MM.1S (cell line): ENCODE measurements around the gene WDFY2.

ENCODE experiments used
- DNase-seq: peaks from one replicate; pipeline ENCODE4 v3.0.0-alpha.2; 2015
- H2AFZ ChIP-seq: fragments of 300-600 bp; sonication (generic); 2 replicates; pipeline ENCODE4 v1.6.0; 2016; ENCODE audit warnings: antibody characterized with exemption, low read length
- H3F3A ChIP-seq: fragments of 300-600 bp; sonication (generic); 2 replicates; pipeline ENCODE4 v1.6.1; 2016; ENCODE audit warnings: mild to moderate bottlenecking, antibody characterized with exemption, low read length, moderate library complexity, mixed read lengths; ENCODE audit not compliant: insufficient read depth
- H3K27ac ChIP-seq: fragments of 300-600 bp; sonication (generic); 2 replicates; pipeline ENCODE4 v1.5.1; 2016; ENCODE audit warnings: mild to moderate bottlenecking, low read length
- H3K27me3 ChIP-seq: fragments of 300-600 bp; sonication (generic); replicated peaks from 2 replicates; pipeline ENCODE4 v1.6.0; 2016; ENCODE audit warnings: low read length; ENCODE audit not compliant: insufficient read depth
- H3K36me3 ChIP-seq: fragments of 300-600 bp; sonication (generic); replicated peaks from 2 replicates; pipeline ENCODE4 v1.6.1; 2016; ENCODE audit warnings: mild to moderate bottlenecking, low read length, mixed read lengths; ENCODE audit not compliant: insufficient read depth
- H3K4me1 ChIP-seq: fragments of 300-600 bp; sonication (generic); 2 replicates; pipeline ENCODE4 v1.6.1; 2016; ENCODE audit warnings: low read length, mixed read lengths
- H3K4me2 ChIP-seq: fragments of 300-600 bp; sonication (generic); 2 replicates; pipeline ENCODE4 v1.6.0; 2016; ENCODE audit warnings: low read depth, low read length
- H3K4me3 ChIP-seq: fragments of 300-600 bp; sonication (generic); 2 replicates; pipeline ENCODE4 v1.5.1; 2016; ENCODE audit warnings: low read length, mixed read lengths
- H3K79me2 ChIP-seq: fragments of 300-600 bp; sonication (generic); 2 replicates; pipeline ENCODE4 v1.6.1; 2016; ENCODE audit warnings: mixed run types, low read length, mixed read lengths
- H3K9ac ChIP-seq: fragments of 300-600 bp; sonication (generic); 2 replicates; pipeline ENCODE4 v1.6.1; 2016; ENCODE audit warnings: low read length, mixed read lengths
- H3K9me2 ChIP-seq: fragments of 300-600 bp; sonication (generic); replicated peaks from 2 replicates; pipeline ENCODE4 v1.6.1; 2016; ENCODE audit warnings: mild to moderate bottlenecking, low read length, mixed read lengths; ENCODE audit not compliant: insufficient read depth
- H3K9me3 ChIP-seq: fragments of 300-600 bp; sonication (generic); replicated peaks from 2 replicates; pipeline ENCODE4 v1.6.1; 2016; ENCODE audit warnings: mild to moderate bottlenecking, low read length, mixed read lengths; ENCODE audit not compliant: insufficient read depth
- H4K20me1 ChIP-seq: fragments of 300-600 bp; sonication (generic); 2 replicates; pipeline ENCODE4 v1.6.1; 2016; ENCODE audit warnings: mild to moderate bottlenecking, low read length, moderate library complexity, mixed read lengths; ENCODE audit not compliant: insufficient read depth
- EZH2 ChIP-seq: fragments of 300-600 bp; sonication (generic); optimal IDR thresholded peaks from 2 replicates; pipeline ENCODE3; 2017; ENCODE audit warnings: low read depth, mild to moderate bottlenecking, antibody characterized with exemption, low read length, mixed read lengths
- EZH2phosphoT487 ChIP-seq: fragments of 300-600 bp; sonication (generic); IDR thresholded peaks from 2 replicates; pipeline ENCODE4 v1.6.1; 2018; ENCODE audit warnings: antibody characterized with exemption, low read length
- TF ChIP-seq, protein P1 (sequence below): fragments of 300-600 bp; sonication (generic); IDR thresholded peaks from 2 replicates; pipeline ENCODE4 v1.5.1; 2016; ENCODE audit warnings: antibody characterized with exemption, low read length, mixed read lengths

Gene WDFY2, protein sequence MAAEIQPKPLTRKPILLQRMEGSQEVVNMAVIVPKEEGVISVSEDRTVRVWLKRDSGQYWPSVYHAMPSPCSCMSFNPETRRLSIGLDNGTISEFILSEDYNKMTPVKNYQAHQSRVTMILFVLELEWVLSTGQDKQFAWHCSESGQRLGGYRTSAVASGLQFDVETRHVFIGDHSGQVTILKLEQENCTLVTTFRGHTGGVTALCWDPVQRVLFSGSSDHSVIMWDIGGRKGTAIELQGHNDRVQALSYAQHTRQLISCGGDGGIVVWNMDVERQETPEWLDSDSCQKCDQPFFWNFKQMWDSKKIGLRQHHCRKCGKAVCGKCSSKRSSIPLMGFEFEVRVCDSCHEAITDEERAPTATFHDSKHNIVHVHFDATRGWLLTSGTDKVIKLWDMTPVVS

DNA sequence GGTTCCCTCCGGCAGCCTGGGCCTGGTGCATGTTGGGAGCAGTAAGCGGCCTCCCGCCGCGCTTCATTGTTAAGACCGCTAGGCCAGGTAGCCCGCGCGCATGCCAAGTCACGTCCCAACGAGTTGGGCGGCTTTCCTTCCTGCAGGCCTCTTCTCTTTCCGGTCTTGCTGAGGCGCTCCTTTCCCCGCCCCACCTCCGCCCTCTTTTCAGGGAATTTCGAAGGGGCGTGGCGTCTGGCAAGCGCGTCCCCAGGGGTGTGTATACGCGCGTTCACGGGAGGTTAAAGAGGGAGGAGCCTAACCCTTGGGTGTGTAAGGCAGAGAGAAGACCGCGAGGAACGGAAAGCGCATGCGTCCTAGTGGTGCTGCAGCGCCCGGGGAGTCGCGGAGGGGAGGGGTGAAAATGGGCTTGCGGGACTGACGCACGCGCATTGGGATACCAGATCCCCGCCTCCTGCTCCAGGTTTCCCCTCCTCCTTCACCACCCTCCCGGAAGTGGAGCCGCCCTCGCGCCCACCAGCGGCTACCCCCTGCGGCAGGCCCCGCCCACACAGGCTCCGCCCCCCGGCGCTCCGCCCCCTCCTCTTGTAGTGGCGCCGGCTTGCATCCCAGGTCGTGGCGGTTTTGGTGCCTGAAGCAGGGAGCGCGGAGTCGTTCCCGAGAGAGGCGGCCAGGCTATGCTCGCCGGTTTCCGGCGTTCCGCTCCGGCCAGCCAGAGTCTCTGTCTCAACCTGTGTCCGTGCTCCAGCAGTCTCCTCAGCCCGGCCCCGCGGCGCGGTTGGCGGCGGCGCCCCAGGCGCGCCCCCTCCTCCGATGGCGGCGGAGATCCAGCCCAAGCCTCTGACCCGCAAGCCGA, at the start of gene WDFY2:
Gene WDFY2, plus strand, starts transcription at position 588 of the 856 bp plus-strand sequence. Its CDS starts 226 bp downstream, at position 814.
- Histone ChIP-seq H4K20me1 (no peaks in the 10 kb centered on the region), H3K4me3 (peak within 1 kb of the TSS; percentile 88), H3K9ac (peak within 1 kb of the TSS; percentile 71), H3K4me1 (no peaks in the 10 kb centered on the region), H3K9me2 (no peaks in the 10 kb centered on the region), H3K27me3 (no peaks in the 10 kb centered on the region), H3K79me2 (no peaks in the 10 kb centered on the region; the same call in 1 of the 2 replicates), H3K4me2 (peak within 1 kb of the TSS; percentile 72), H3F3A (no peaks in the 10 kb centered on the region), H2AFZ (peak within 1 kb of the TSS; percentile 91), H3K9me3 (no peaks in the 10 kb centered on the region), H3K27ac (peak within 1 kb of the TSS; percentile 76), H3K36me3 (no peaks in the 10 kb centered on the region)
- TF ChIP-seq, protein P1, sequence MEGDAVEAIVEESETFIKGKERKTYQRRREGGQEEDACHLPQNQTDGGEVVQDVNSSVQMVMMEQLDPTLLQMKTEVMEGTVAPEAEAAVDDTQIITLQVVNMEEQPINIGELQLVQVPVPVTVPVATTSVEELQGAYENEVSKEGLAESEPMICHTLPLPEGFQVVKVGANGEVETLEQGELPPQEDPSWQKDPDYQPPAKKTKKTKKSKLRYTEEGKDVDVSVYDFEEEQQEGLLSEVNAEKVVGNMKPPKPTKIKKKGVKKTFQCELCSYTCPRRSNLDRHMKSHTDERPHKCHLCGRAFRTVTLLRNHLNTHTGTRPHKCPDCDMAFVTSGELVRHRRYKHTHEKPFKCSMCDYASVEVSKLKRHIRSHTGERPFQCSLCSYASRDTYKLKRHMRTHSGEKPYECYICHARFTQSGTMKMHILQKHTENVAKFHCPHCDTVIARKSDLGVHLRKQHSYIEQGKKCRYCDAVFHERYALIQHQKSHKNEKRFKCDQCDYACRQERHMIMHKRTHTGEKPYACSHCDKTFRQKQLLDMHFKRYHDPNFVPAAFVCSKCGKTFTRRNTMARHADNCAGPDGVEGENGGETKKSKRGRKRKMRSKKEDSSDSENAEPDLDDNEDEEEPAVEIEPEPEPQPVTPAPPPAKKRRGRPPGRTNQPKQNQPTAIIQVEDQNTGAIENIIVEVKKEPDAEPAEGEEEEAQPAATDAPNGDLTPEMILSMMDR: no peak
- TF ChIP-seq EZH2 (no peak), EZH2phosphoT487 (no peak)
- DNase-seq: peak; percentile 95

DNA sequence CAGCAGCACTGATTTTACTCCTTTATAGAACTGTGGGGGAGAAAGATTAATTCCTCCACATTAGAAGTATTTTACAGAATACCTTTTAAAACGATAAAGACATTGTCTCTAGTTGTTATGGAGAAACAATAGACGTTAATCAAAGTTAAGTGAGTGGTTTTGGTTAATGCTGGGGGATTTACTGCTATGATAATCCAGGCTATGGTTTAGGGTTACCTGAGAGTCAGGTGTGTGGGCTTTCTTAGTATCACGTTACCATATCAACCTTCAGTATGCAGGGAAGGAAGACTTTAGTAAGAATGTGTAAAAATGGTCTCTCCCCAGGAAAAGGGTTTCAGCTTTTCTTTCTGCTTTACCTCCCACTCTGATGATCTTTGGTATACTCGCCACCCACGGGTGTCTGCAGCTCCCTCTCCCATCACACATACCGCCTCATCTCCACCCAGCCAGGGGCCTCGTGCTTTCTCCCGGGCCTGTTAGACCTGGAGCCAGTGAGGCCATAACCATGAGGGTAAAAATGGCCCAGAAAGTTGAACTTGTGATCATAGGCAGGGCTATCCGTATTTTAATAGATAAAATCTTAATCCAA, 45.6 kb upstream of the WDFY2 start:
- Histone ChIP-seq H3K9me2 (no peaks in the 10 kb centered on the region), H4K20me1 (no peaks in the 10 kb centered on the region), H3K4me1 (no peaks in the 10 kb centered on the region), H2AFZ (no peak overlapping the region), H3K79me2 (no peaks in the 10 kb centered on the region), H3K4me2 (no peak overlapping the region), H3K9ac (no peak overlapping the region), H3F3A (no peaks in the 10 kb centered on the region), H3K27me3 (no peaks in the 10 kb centered on the region), H3K4me3 (no peak overlapping the region), H3K27ac (no peak overlapping the region), H3K36me3 (no peaks in the 10 kb centered on the region), H3K9me3 (no peaks in the 10 kb centered on the region)
- no peak for DNase-seq
- TF ChIP-seq EZH2phosphoT487: no peak
- TF ChIP-seq, protein P1: no peak
- no peak for TF ChIP-seq EZH2

DNA sequence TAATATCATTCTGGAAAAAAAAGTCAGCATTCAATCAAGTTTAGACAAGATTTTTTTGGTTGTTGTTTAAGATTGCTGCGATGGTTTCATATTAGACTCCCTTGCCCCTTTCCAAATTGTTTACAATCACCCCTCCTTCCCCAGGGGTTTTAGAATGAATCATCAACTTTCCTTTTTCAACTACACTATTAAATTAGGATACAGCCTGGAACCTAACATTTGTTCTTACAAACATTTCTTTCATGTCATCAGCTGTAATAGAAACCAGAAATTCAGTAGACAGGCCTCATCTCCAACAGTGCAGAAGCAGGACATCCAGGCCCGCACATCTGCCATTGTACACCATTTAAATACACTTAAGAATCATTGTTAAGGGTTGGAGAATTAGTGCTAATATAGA, 44.4 kb upstream of the WDFY2 start:
- Histone ChIP-seq H3K27ac (no peak overlapping the region), H3K79me2 (no peaks in the 10 kb centered on the region), H3K9ac (no peak overlapping the region), H3K9me2 (no peaks in the 10 kb centered on the region), H3K4me3 (no peak overlapping the region), H3K4me1 (no peaks in the 10 kb centered on the region), H3K9me3 (no peaks in the 10 kb centered on the region), H4K20me1 (no peaks in the 10 kb centered on the region), H3F3A (no peaks in the 10 kb centered on the region), H3K36me3 (no peaks in the 10 kb centered on the region), H3K27me3 (no peaks in the 10 kb centered on the region), H3K4me2 (no peak overlapping the region), H2AFZ (no peak overlapping the region)
- TF ChIP-seq EZH2 (no peak), EZH2phosphoT487 (no peak)
- TF ChIP-seq, protein P1: no peak
- no peak for DNase-seq
